ENCODE data around the gene SESTD1. TPM values are rescaled to one million over a fixed set of nuclear protein-coding genes. Genes with fewer than 3 reads are reported as not detected.
A peak's percentile ranks its signal among the peaks of the same experiment; 100 is the strongest.

The SESTD1 gene
- total and polyA plus RNA-seq, 2 donors from 2014 or later = 9.8 to 93.5 TPM

DNA sequence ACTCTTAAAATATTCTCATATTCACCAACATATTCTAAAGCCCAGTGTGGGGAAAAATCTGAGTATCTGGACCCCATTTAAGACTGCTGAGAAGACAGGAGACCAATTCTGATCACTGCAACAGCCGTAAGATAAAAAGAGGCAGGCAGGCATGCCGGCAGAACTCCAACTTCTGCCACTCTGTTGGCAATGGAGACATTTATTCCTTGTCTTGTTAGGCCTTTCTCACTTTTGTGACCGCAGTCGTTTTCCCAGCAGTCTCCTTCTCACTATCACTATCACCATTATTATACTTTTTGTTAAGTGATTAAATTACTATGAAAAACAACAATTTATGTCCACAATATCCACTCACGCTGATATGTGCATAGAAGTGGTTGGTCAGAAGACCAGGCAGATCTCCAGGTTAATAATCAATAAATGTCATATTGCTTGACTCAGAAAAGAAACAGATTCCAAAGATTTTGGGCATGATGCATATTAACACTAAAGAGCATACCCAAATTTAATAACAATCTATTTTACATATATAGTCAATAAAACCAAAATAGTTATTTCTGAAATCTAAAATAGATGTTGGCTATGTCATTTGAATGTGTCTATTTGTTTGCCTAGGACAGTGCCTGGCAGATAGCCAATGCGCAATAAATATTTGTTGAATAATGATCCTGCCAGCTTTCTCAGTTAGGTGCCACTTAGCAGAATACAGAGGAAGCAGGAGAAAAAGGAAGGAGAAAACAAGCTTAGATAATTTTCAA is 38.2 kb downstream of the SESTD1 start:
- no peak for TF ChIP-seq CTCF (IDR thresholded peaks at IDR 0.05; ENCODE audit: borderline replicate concordance, extremely low read depth, insufficient read depth)
- Histone ChIP-seq H3K4me3 (ENCODE audit: low read length in 3 of 3) (no peak overlapping the region), H3K27me3 (ENCODE audit: control insufficient read depth, insufficient read depth, low read length) (no peaks in the 10 kb centered on the region), H3K9me3 (ENCODE audit: control insufficient read depth in 2 of 3, insufficient read depth in 1 of 3, low read length in 3 of 3) (no peaks in the 10 kb centered on the region), H3K9ac (ENCODE audit: low read length in 3 of 3) (no peak overlapping the region), H3K4me1 (ENCODE audit: control insufficient read depth in 2 of 3, insufficient read depth in 2 of 3, low read depth in 1 of 3, low read length in 3 of 3) (no peaks in the 10 kb centered on the region), H3K27ac (ENCODE audit: low read depth in 2 of 2, low read length in 2 of 2) (no peak overlapping the region), H3K36me3 (ENCODE audit: control insufficient read depth in 2 of 3, insufficient read depth in 3 of 3, low read length in 3 of 3) (no peaks in the 10 kb centered on the region)
- no peak for DNase-seq
- peak; percentile 13 for FAIRE-seq
- intact Hi-C loops (cut with DNase I) = no loop called here

- no peak overlapping the region for H3K9ac ChIP-seq (ENCODE audit: low read length in 3 of 3)
- no peaks in the 10 kb centered on the region for H3K4me1 ChIP-seq (ENCODE audit: control insufficient read depth in 2 of 3, insufficient read depth in 2 of 3, low read depth in 1 of 3, low read length in 3 of 3)
- H3K27me3 ChIP-seq (ENCODE audit: control insufficient read depth, insufficient read depth, low read length) = no peaks in the 10 kb centered on the region
- DNase-seq = no peak
- intact Hi-C loops (cut with DNase I) = no loop called here
- no peak for FAIRE-seq
- TF ChIP-seq CTCF (IDR thresholded peaks at IDR 0.05; ENCODE audit: borderline replicate concordance, extremely low read depth, insufficient read depth) = no peak
- H3K36me3 ChIP-seq (ENCODE audit: control insufficient read depth in 2 of 3, insufficient read depth in 3 of 3, low read length in 3 of 3) = no peaks in the 10 kb centered on the region
- no peak overlapping the region for H3K4me3 ChIP-seq (ENCODE audit: low read length in 3 of 3)
- no peak overlapping the region for H3K27ac ChIP-seq (ENCODE audit: low read depth in 2 of 2, low read length in 2 of 2)
- H3K9me3 ChIP-seq (ENCODE audit: control insufficient read depth in 2 of 3, insufficient read depth in 1 of 3, low read length in 3 of 3) = no peaks in the 10 kb centered on the region
These were observed 40.3 kb downstream of the SESTD1 start for GRCh38 chr2:179224361-179224760.

- Histone ChIP-seq H3K9ac (ENCODE audit: low read length in 3 of 3) (no peak overlapping the region), H3K27ac (ENCODE audit: low read depth in 2 of 2, low read length in 2 of 2) (no peak overlapping the region), H3K4me3 (ENCODE audit: low read length in 3 of 3) (no peak overlapping the region), H3K4me1 (ENCODE audit: control insufficient read depth in 2 of 3, insufficient read depth in 2 of 3, low read depth in 1 of 3, low read length in 3 of 3) (peaks cover 0 to 2% (median 0%) of the 10 kb centered on the region in 3 donors), H3K36me3 (ENCODE audit: control insufficient read depth in 2 of 3, insufficient read depth in 3 of 3, low read length in 3 of 3) (no peaks in the 10 kb centered on the region), H3K9me3 (ENCODE audit: control insufficient read depth in 2 of 3, insufficient read depth in 1 of 3, low read length in 3 of 3) (no peaks in the 10 kb centered on the region), H3K27me3 (ENCODE audit: control insufficient read depth, insufficient read depth, low read length) (no peaks in the 10 kb centered on the region)
- DNase-seq (no peak), FAIRE-seq (no peak)
- no peak for TF ChIP-seq CTCF (IDR thresholded peaks at IDR 0.05; ENCODE audit: borderline replicate concordance, extremely low read depth, insufficient read depth)
- intact Hi-C loops (cut with DNase I) = no loop called here
These were observed 42.6 kb downstream of the SESTD1 start for GRCh38 chr2:179222076-179222475.
